GM18907 (cell line): ENCODE data around the gene DLK2.
A peak's percentile ranks its signal among the peaks of the same experiment; 100 is the strongest.
"Not testable (repeated sequence)": the region's sequence is repeated elsewhere in the genome, so short reads cannot be mapped to it uniquely, and the experiment has no call there.

Experiments used
- ATAC-seq: cut with Tn5 transposase; IDR thresholded peaks from one replicate; pipeline ENCODE4 v1.9.1; 2021; ENCODE audit warnings: mild to moderate bottlenecking, moderate library complexity; ENCODE audit not compliant: unreplicated experiment

The DLK2 gene, protein sequence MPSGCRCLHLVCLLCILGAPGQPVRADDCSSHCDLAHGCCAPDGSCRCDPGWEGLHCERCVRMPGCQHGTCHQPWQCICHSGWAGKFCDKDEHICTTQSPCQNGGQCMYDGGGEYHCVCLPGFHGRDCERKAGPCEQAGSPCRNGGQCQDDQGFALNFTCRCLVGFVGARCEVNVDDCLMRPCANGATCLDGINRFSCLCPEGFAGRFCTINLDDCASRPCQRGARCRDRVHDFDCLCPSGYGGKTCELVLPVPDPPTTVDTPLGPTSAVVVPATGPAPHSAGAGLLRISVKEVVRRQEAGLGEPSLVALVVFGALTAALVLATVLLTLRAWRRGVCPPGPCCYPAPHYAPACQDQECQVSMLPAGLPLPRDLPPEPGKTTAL

DNA sequence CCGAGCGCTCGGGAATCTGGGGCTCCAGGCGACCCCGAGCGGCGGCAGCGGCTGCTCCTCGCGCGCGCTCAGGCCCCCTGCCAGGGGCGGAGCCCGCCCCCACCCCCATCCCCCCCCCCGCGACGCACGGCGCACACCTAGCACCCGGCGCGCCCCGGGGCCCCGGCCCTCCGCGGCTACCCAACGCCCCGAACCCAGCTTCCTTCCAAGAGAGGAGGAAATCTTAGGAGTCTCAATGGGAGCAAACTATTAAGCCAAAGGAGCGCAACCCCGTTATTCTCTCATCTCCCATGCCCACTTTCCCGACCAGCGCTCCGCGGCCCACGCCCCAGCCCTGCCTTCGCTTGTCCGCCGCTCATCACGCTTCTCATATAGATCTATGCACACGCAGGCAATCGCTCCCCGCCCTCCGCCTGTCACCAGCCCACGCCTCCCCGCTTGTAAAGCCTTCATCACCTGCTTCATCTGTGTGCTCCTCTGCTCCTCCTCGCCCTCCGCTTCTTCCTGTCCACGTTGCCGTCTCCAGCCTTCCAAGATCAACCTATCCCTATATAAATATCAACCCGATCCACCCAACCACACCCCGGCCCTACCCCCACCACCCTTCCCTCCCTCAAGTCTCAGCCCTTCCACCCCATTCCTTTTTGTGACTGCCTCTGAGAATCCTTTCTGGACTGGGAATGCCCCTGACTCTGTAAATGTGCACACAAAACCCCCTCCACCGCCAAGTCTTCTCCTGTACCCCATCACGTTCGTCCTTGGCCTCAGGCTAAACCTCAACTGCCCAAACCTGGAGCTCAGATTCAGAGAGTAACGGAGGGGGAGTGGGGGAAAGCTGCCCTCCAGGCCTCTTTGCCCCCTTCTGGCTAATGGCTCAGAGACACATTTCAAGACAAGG is at the start of gene DLK2:
Gene DLK2, minus strand, starts transcription at position 18 of the 898 bp plus-strand sequence. CDS start 723 bp downstream, outside the sequence.
- ATAC-seq: peak; percentile 28

DNA sequence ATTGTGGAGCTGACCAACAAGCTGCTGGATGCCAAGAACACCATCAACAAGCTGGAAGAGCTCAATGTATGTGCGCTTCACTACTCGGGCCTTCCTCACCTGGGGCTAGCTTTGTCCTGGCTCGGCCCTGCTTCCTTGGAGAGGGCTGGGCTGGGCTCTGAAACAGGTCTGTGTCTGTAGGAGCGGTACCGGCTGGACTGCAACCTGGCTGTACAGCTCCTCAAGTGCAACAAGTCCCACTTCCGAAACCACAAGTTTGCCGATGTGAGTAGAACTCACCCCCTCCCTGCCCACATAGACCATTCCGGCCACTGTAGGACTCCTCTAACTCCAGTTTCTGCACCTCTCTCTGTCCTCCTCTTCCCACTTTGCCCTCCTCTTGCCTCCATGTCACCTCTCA is 48.1 kb upstream of the DLK2 start:
- ATAC-seq: no peak

DNA sequence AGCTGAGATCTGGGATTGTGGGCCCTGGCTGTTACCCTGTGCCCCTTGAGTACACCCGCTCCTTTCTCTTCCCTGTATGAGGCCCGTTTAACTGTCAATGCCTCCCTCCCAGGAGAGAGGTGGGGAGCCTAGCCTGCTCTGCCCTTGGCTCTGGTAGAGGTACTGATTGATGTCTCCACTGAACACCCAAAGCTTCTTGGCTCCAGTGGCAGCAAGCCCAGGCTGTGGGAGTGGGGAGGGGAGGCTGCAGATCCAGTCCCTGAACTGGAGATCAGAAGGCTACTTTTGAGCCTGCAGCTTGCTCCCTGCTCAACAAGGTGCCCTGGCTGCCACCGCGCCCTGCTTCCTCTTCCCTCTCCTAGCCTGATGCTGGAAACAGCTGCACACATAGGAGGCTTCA is 47.3 kb upstream of the DLK2 start:
- ATAC-seq: no peak

DNA sequence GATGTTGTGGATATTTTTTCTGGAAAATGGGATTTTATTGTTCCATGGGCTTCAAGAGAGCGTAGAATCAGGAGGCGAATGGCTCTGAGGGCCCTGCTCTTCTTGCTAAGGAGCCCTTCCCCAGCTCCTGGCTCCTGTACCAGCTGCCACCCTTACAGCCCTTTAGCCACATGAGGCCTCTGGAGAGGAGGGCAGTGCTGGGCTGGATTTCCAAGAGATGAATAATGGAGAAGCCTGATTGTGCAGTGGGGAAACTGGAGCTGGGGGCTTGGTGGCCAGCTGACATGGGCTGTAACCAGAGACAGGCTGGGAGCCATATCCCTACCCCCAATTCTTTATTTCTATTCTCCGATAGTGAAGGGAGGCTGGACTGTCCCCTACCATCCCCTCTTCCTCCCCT is 45.6 kb upstream of the DLK2 start:
- ATAC-seq: no peak

DNA sequence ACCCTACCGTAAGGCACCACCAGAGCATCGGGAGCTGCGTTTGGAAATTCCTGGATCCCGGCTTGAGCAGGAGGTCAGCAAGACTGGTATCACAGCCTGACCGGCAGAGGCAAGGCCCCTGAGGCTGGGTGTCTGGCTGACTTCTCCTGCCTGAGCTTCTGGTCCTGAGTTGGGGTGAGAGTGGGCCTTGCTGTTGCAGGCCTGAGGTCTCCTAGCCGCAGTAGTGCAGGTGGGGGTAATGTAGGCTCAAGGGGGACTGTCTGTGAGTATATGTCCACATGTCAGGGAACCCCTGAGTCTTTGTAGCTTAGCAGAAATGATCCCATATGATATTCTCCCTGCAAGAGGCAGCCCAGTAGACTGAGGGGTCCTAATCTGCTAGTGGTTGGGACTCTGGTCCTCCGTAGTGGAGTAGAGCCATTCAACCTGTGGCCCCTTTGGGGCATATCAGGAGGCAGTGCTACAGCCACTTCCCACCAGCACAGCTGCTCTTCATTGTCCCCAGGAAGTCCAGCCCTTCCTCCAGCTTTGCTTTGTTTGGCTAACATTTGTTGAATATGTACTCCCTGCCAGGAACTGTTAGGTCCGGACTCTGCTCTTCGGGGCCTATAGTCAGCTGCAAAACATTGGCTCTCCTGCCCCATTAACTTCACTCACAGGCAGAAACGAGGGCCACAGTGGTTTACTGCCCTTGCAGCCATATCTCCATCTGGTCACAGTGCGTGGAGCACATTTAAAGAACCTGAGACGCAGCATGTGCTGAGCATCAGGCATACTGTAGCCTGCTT is 43.9 kb upstream of the DLK2 start:
- no peak for ATAC-seq

DNA sequence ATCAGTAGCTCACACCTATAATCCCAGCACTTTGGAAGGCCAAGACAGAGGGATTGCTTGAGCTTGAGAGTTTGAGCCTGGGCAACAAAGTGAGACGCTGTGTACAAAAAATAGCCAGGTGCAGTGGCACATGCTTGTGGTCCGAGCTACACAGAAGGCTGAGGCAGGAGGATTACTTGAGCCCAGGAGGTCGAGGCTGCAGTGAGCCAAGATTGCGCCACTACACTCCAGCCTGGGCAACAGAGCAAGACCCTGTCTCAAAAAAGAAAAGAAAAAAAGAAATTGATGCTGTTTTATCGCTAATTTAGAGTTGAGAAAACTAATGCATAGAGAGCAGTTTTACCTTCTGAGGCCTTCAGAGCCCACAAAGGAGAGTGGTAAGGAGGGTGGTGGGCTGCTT is 42.9 kb upstream of the DLK2 start:
- ATAC-seq: not testable (repeated sequence)

DNA sequence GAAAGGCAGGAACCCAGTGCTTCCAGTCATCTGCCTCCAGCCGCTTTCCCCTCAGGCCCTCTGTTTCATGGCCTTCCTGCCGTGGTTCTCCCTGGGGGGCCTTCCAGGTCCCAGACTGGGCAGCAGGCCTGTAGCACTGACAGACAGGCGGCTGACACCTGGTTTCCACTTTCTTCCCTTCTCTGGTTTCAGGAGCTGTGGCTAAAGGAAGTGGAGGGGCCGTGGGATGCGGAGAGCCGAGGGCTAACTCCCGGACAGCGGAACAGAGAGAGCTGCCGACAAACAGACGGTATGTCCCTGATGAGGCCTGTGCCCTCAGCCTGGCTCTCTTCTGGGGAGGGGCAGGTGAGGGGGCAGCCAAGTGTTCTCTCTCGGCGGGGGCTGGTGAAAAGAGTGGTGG is 42.3 kb upstream of the DLK2 start:
- no peak for ATAC-seq

DNA sequence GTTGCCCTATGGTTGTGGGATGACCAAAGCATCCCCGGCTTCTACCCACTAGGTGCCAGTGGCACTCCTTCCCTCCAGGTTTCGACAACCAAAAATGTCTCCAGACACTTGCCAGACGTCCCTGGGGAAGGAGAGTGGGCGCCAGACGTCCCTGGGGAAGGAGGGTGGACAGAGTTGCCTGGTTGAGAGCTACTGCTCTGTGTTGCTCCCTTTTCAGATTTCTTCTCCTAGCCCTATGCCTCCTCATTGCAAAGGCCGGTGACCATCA is 41.7 kb upstream of the DLK2 start:
- ATAC-seq: no peak

DNA sequence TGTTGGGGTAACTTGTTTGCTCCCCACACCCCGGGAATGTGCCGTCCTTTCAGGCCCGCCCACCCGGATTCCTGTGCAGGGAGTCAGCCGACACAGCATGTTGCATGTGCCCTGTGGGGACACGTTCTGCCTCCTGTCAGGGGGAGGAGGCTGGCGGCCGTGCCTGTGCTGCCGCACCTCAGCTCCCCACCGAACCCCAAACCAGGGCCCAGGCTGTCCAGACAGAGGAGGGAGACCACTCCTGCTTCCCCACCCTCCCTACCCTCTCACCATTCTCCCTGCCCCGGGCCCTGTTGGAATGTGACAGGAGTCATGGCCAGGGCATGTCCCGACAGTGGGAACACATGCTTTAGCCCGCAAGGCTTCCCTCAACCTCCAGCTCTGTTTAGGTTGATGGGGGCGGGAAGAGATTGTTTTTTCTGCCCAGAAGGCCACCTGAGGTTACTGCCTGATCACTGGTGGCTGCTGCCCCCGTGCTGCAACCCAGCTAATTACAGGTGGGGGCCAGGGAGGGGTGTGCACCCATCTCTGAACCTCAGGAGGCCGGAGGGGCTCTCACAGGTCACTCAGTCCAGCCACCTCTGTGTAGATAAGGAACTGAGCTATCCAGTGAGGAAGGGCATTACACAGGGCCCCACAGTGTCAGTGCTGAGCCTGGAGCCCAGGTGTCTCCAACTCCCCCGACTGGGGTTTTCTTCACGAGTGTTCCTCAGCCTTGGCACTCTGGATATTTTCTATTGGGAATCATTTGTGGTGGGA is 41.2 kb upstream of the DLK2 start:
- ATAC-seq: no peak

DNA sequence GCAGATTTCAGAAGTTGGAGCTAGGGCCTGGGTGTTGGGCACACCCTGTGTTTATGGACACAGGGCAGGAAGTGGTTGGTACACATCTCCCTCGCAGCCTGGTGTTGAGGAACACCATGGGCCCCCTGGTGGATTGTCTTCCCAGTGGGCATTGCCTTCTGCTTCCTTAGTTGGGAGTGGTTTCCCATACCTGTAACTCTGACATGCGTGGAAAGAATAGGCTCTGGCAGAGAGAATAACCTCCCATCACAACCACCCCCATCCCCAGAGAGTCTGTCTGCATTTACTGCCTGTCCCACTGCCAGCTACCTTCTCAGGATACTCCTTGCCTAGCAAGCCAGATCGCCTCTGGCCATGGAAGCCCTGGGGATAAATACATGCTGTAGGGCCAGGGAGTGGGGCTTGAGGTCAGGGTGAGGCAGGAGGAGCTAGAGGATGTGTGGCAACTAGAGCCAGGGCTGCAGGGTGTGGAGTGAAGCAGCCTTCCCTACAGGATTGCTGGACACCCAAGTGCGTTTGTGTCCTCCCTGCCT is 40.1 kb upstream of the DLK2 start:
- ATAC-seq: no peak

DNA sequence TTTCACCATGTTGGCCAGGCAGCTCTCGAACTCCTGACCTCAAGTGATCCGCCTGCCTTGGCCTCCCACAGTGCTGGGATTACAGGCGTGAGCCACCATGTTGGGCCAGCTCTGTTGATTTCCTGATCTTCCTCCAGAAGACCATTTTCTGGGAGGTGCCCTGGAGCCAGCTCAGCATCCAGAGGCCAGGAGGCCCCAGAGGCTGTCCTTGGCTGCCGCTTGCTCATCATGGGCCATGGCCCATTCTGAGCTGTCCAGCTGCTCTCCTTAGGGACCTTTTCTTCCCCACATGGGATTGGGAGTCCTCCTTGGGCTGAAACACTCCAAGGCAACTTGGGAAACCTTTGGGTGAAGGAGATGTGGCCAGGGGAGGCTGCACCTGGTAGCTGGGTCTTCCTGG is 39.4 kb upstream of the DLK2 start:
- ATAC-seq: no peak

DNA sequence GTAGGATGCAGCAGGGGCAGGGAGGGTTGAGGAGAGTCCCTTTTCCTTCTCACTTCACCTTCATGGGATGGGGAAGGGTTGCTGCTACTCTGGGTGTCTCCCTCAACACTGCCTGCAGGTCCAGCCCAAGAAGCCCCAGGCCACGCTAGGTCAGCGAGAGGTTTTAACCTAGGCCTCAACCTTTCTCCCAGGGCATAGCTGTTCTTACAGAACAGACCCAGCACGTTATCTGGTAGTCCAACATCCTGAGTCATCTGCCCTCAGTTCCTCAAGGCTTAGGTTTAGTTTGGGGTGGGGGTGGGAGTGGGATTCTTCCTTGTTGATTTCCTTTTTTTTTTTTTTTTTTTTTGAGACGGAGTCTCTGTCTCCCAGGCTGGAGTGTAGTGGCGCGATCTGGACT is 39.0 kb upstream of the DLK2 start:
- no peak for ATAC-seq

DNA sequence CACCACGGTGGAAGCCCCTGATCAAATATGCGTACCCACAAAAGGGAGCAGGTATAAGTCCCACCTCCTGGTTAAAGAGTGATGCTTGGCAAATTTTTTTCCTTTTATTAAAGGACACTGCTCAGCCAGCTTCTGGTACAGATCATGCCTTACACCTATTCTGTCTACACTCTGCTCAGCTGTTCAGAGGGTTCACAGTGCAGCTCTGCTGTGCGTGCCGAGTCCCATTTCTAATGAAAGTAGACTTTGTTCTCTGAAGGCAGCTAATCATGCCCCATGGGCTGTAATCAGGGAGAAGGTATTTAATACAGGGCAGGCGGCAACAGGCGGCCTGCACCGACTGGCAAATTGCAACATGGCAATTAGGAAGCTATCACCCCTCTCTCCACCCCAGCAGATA is 38.5 kb upstream of the DLK2 start:
- no peak for ATAC-seq

DNA sequence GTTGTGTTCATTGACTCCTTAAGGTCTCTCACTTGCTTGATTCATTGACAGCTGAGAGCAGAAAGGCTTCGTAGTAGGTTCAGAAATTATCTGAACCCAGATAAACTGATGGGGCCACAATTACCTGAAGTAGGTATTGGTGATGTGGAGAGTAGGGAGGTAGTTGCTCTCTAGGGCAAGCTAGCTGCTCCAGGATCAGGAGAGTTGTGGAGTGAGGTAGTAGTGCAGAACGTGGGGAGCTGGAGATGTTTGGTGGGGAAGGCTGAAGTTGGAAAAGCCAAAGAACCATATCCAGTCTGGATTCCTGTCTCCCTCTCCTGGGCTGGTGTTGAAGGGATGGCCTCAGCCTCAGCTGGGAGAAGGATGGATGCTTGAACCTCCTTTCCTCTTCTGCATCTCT is 37.9 kb upstream of the DLK2 start:
- ATAC-seq: no peak

DNA sequence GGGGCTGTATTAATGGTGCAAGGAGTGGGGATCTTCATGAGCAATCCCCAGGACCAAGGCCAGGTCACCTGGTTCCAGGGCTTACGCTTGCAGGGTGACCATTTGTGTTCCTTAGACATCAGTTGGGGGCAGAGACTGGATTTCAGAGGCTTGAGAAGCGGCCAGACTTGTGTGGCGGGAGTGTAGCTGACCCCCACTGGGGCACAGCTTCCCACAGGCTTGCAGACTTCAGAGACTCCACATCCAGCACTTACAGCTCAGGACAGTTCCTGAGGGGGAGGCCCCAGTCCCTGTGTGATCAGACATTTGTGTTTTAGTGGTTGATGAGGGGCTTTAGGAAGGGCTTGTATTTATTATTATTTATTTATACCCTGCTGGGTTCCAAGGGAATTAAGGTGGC is 37.3 kb upstream of the DLK2 start:
- no peak for ATAC-seq

DNA sequence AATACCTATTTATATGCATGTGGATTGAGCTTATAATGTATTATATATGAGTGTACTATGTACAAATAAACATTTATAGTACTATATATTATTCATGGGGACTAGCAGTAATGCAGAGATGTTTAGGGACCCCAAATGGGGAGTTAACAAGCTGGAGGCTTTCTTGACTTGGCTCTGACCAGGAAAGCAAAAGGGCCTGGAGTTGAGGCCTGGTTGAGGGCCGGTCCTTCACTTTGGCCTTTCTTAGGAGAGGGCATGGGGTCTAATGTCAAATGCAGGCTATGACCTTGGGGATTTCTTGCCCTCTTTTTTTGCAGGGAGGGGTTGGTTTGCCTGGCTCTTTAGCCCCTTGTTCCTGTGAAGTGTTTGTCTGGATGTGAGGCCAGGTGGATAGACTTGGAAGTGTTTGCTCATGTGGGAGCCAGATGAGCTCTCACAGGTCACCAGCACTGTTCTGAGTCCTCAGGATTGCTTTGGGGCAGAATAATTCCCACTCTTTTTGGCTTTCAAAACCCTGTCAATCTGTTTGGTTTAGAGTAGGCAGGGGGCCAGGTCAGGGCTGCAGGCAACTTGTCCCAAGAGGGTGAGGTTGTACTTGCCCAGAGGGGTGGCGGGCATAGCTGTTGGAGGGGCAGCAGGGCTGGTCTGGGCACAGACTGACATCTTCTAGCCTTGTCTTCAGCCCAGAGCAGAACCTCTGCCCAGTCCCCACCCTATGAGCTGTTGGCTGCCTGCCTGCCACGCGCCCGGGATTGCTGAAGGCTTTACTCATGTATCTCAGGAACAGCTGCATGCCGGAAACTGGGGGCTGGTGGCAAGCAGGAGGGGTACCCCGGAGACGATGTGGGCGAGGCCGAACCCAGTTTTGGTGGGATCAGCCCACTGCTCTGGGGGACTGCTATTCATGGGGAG is 36.7 kb upstream of the DLK2 start:
- no peak for ATAC-seq

DNA sequence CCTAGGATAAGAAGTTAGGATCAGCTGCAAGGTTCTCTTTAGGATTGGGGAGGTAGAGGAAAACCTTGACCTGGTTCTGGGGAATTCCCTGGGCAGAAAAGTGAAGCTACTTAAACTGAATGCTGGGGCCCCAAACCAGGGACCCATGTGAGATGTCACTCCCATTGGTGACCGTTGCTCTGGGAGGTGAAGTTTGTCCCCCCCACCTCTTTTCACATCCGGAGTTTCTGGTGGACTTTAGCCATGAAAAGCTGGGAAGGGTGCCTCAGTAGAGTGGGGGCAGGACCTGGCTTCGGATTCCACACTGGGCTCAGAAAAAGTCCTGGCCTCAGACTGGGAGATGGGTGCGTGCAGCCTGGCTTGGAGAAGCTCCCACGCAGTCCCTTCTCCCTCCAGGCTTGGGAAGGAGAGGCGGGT is 35.2 kb upstream of the DLK2 start:
- no peak for ATAC-seq

DNA sequence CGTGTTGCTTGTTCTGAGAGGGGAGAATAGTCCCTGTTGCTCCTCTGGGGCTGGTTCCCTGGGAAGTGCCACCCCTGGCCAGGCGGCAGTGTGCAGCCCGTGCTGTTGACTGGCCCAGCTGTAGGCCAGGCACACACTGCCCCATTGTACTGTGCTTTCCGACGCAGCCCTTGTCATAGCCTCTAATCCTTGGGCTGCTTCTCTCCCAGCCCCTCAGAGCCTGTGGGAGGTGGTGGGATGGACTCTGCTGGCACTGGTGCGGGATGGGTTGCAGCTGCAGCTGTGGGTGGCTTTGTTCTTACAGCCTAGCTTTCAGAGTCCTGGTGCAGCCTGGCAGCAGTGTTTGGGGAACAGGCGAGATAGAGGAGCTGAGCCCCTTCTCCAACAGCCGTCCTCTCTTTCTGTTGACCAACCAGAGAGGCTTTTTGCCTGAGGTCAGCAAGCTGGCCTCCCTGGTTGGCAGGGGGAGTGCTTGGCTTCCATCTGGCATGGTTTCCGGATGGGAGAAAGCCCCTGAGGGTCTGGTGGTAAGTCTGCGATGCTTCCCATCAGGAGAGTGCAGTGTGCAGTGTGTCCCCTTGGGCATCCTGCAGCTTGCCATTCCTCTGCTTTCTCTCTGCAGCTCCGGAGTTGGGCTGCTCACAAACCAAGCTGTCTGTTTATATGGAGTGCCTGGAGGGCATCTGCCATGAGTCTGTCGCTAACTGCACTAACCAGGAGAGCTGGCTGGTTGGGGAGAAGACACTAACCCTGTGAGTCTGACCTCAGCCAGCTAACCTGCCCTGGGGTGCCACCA is 34.1 kb upstream of the DLK2 start:
- no peak for ATAC-seq
